Esophagus squamous epithelium (tissue), 5 donors: ENCODE results near the gene GNG14. TPM values are rescaled to one million over a fixed set of nuclear protein-coding genes. Genes with fewer than 3 reads are reported as not detected.
A peak's percentile ranks its signal among the peaks of the same experiment; 100 is the strongest.

Experiments
- DNase-seq: peaks from one replicate; lab custom pipeline; 2025; lab: John Stamatoyannopoulos, UW
- H3K27ac ChIP-seq, 4 donors: fragments of 200-600 bp; sonication (generic); one replicate each; pipeline ENCODE4 v1.5.1; 2016 to 2019; ENCODE audit warnings: mild to moderate bottlenecking in 1 of 4
- H3K27me3 ChIP-seq, 4 donors: fragments of 200-600 bp; sonication (generic); 1 replicate in 3 of 4; 2 replicates in 1 of 4; pipeline versions ENCODE4 v1.5.1 to v1.6.0; 2017 to 2021; ENCODE audit warnings: antibody characterized with exemption in 1 of 4
- H3K36me3 ChIP-seq, 3 donors: fragments of 200-600 bp; sonication (generic); one replicate each; pipeline ENCODE4 v1.5.1; 2016 to 2019
- H3K4me1 ChIP-seq, 3 donors: fragments of 200-600 bp; sonication (generic); one replicate each; pipeline ENCODE4 v1.5.1; 2017 to 2019
- H3K4me3 ChIP-seq, 4 donors: fragments of 200-600 bp; sonication (generic); 1 replicate in 3 of 4; 2 replicates in 1 of 4; pipeline ENCODE4 v1.5.1; 2016 to 2019; ENCODE audit warnings: mild to moderate bottlenecking in 2 of 4, moderate library complexity in 1 of 4
- H3K9me3 ChIP-seq, 3 donors: fragments of 200-600 bp; sonication (generic); one replicate each; pipeline ENCODE4 v1.5.1; 2016 to 2019
- POLR2A ChIP-seq, 4 donors: fragments of 450-650 bp; IDR thresholded peaks; one replicate each; pipeline ENCODE4 v1.6.1; 2017; ENCODE audit warnings: antibody characterized with exemption in 4 of 4, mild to moderate bottlenecking in 4 of 4, moderate library complexity in 3 of 4
- WGBS, 2 donors: methylation state at CpG; one replicate each; pipeline ENCODE4 v1.1.5; 2018; 5-methylcytosine and 5-hydroxymethylcytosine counted together
- intact Hi-C: fragments of 100-400 bp; cut with DNase I; formaldehyde crosslinking; loops from one replicate; pipeline ENCODE4 v1.15.0; 2022
- total RNA-seq, 4 donors: library from RNA; depleted of rRNA; stranded (reverse); fragments of >200 nt; gene quantifications; one replicate each; pipeline ENCODE4 v1.1.0, GENCODE V29; 2016
- TF ChIP-seq, protein P1 (sequence below), 6 experiments: fragments of 450-650 bp in 4 of 6; fragments of 200-600 bp in 2 of 6; sonication (generic) in 2 of 6; IDR thresholded peaks; one replicate each; pipeline ENCODE4 v1.5.1; 2016 to 2019; ENCODE audit warnings: antibody characterized with exemption in 6 of 6, mild to moderate bottlenecking in 4 of 6, moderate library complexity in 4 of 6
- donor health status: DM: yes; HTN: yes; CAD: no.

Gene GNG14
- total RNA-seq = not detected

DNA sequence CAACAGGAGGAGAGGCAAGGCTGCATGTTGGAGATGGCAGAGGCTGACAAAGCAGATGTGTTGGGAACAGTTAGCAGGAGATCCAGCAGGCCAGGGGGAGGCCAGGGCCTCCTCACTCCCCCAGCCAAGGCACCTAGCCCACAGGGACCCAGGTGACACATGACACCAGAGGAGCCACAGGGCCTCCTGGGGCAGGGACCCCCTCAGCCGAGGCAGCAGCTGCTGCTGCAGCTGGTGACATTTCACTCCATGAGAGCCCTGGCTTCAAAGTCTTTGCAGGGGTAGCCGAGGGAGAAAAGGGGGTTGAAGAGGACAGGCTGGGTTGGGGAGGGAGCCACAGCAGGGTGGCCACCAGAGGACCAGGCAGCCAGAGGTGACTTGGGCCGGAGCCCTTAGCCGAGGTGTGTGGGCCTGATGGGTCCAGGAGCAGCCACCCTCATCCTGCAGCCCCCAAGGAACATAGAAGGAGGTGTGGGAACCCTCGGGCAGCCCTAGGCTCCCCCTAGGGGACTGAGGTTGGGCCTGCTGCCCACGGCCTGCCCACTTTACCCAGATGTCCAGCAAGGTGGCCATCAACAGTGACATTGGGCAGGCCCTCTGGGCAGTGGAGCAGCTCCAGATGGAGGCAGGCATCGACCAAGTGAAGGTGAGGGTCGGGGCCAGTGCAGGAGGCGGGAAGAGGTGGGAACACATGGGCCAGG, at the start of gene GNG14:
GNG14 (plus strand) TSS at position 503 of the 701 bp plus-strand sequence; CDS start at position 554, 51 bp downstream.
- no peak for DNase-seq
- intact Hi-C loops = no loop called here
- 40 to 100% methylated on average over 1 to 3 of the region's 9 CpGs for WGBS, 2 donors
- H3K4me3 ChIP-seq = no peak within 1 kb of the TSS
- H3K27me3 ChIP-seq = no peaks in the 10 kb centered on the region
- H3K36me3 ChIP-seq = peaks cover 0 to 23% (median 0%) of the 10 kb centered on the region in 3 donors
- no peak for TF ChIP-seq POLR2A (IDR thresholded peaks at IDR 0.05)
- TF ChIP-seq, protein P1, sequence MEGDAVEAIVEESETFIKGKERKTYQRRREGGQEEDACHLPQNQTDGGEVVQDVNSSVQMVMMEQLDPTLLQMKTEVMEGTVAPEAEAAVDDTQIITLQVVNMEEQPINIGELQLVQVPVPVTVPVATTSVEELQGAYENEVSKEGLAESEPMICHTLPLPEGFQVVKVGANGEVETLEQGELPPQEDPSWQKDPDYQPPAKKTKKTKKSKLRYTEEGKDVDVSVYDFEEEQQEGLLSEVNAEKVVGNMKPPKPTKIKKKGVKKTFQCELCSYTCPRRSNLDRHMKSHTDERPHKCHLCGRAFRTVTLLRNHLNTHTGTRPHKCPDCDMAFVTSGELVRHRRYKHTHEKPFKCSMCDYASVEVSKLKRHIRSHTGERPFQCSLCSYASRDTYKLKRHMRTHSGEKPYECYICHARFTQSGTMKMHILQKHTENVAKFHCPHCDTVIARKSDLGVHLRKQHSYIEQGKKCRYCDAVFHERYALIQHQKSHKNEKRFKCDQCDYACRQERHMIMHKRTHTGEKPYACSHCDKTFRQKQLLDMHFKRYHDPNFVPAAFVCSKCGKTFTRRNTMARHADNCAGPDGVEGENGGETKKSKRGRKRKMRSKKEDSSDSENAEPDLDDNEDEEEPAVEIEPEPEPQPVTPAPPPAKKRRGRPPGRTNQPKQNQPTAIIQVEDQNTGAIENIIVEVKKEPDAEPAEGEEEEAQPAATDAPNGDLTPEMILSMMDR (IDR thresholded peaks at IDR 0.05) = no peak
- no peak within 1 kb of the TSS for H3K27ac ChIP-seq
- H3K4me1 ChIP-seq = no peaks in the 10 kb centered on the region
- H3K9me3 ChIP-seq = no peaks in the 10 kb centered on the region

- H3K27ac ChIP-seq = no peak overlapping the region
- H3K27me3 ChIP-seq = no peaks in the 10 kb centered on the region
- WGBS, 2 donors = 89 to 92% methylated on average over 15 to 17 of the region's 22 CpGs
- H3K36me3 ChIP-seq = no peaks in the 10 kb centered on the region
- TF ChIP-seq, protein P1 (IDR thresholded peaks at IDR 0.05) = no peak
- TF ChIP-seq POLR2A (IDR thresholded peaks at IDR 0.05) = no peak
- intact Hi-C loops = no loop called here
- DNase-seq = no peak
- H3K4me3 ChIP-seq = no peak overlapping the region
- H3K4me1 ChIP-seq = peaks cover 9 to 13% (median 10%) of the 10 kb centered on the region in 3 donors
- no peaks in the 10 kb centered on the region for H3K9me3 ChIP-seq
Measured at GRCh38 chr19:12638611-12639182, 49.1 kb upstream of the GNG14 start.

- H3K36me3 ChIP-seq = no peaks in the 10 kb centered on the region
- 4 to 36% methylated on average over 4 to 14 of the region's 39 CpGs for WGBS, 2 donors
- intact Hi-C loops = no loop called here
Measured at GRCh38 chr19:12639901-12640613, 47.7 kb upstream of the GNG14 start.

GRCh38 chr19:12641456-12641855, 46.3 kb upstream of the GNG14 start:
- TF ChIP-seq POLR2A (IDR thresholded peaks at IDR 0.05) = no peak
- TF ChIP-seq, protein P1 (IDR thresholded peaks at IDR 0.05) = no peak
- no peak for DNase-seq
- intact Hi-C loops = no loop called here
- peaks cover 9 to 13% (median 10%) of the 10 kb centered on the region in 3 donors for H3K4me1 ChIP-seq
- no peak overlapping the region for H3K4me3 ChIP-seq
- no peaks in the 10 kb centered on the region for H3K27me3 ChIP-seq
- H3K36me3 ChIP-seq = no peaks in the 10 kb centered on the region
- no peaks in the 10 kb centered on the region for H3K9me3 ChIP-seq
- WGBS, 2 donors = 55 to 69% methylated on average over 7 to 11 of the region's 13 CpGs
- no peak overlapping the region for H3K27ac ChIP-seq

More at GRCh38 chr19:12639901-12640613, 47.7 kb upstream of the GNG14 start:
- Histone ChIP-seq H3K4me1 (peaks cover 9 to 13% (median 10%) of the 10 kb centered on the region in 3 donors), H3K9me3 (no peaks in the 10 kb centered on the region), H3K27ac (peak overlapping the region in 1 of 4 donors; percentile 14), H3K4me3 (peak overlapping the region in 3 of 4 donors; percentile 27 to 62 (median 30)), H3K27me3 (no peaks in the 10 kb centered on the region)
- TF ChIP-seq, protein P1 (IDR thresholded peaks at IDR 0.05) = peak; percentile 50 to 73 (median 64)
- no peak for TF ChIP-seq POLR2A (IDR thresholded peaks at IDR 0.05)
- peak; percentile 27 for DNase-seq
